ENCODE measurements around the gene BCCIP.
A peak's percentile ranks its signal among the peaks of the same experiment; 100 is the strongest.

BCCIP gene

DNA sequence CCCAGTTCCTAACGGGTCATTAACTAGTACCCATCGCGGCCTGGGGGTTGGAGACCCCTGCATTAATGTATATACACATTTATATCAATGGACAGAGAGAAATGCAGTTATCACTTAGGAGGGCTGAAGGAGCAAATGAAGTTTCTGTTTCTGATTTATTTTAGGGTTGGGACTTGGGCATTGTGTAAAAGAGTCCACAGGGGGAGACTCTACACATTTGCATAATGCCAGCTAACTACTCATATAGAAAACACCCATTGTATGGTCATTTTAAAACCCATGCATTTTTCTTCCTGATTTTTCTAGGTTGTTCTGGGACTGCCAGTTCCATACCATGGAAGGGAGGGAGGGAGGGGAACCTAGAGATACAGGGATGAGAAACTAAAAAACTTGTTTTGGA is 23.5 kb downstream of the BCCIP start:
- DNase-seq: no peak

DNA sequence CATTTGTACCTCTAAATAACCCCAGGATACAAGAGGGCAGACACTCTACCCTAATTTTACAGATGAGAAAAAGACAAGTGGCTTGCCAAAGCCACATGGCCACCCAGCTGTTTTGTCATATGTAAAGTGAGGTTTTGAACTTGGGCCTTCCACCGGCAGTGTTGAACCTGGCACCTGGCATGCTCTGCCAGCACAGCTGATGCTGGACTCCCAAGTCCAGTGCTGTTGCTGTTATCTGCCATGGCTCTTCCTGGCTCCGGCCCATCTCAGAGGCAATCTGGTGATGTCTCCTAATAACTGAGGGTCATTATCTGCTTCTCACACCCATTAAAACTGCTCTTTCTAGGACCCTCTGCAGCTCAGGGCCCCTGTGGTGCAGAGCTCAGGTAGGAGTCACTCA is 25.0 kb downstream of the BCCIP start:
- DNase-seq: no peak

DNA sequence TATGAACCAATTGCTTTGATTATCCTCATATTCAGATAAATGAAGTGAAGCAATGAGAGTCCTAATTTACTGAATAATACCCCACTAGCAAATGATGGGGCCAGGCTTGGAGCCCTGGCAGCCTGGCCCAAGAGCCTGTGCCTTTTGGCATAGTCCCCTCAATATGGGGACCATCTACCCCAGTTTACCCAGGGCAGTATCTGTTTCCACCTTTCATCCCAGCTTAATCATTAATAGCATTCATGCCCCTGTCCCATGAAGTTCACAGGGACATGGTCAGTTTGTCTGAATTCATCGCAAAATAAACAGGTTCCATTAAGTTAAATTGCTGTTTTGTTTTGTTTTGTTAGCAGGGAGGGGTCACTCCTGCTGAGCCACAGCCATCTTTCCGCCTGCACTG is 25.5 kb downstream of the BCCIP start:
- no peak for DNase-seq

DNA sequence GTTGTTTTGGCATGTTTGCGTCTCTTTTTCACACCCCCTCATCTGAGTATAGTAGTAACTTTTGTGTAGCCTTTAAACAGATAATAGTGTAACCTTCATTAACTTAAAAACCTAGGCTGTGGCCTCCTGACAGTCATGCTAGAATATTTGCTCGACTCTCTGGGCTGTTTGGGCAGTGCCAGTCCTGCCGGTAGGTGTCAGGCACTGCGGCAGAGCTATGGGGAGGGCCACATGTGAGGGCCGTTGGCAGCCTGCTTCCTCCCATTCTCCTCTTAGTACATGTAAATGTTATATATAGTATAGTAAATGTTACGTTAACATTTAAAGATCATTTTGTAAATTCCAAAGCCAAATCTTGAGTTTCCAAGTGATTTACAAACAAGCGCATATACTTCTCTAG is 26.1 kb downstream of the BCCIP start:
- no peak for DNase-seq

DNA sequence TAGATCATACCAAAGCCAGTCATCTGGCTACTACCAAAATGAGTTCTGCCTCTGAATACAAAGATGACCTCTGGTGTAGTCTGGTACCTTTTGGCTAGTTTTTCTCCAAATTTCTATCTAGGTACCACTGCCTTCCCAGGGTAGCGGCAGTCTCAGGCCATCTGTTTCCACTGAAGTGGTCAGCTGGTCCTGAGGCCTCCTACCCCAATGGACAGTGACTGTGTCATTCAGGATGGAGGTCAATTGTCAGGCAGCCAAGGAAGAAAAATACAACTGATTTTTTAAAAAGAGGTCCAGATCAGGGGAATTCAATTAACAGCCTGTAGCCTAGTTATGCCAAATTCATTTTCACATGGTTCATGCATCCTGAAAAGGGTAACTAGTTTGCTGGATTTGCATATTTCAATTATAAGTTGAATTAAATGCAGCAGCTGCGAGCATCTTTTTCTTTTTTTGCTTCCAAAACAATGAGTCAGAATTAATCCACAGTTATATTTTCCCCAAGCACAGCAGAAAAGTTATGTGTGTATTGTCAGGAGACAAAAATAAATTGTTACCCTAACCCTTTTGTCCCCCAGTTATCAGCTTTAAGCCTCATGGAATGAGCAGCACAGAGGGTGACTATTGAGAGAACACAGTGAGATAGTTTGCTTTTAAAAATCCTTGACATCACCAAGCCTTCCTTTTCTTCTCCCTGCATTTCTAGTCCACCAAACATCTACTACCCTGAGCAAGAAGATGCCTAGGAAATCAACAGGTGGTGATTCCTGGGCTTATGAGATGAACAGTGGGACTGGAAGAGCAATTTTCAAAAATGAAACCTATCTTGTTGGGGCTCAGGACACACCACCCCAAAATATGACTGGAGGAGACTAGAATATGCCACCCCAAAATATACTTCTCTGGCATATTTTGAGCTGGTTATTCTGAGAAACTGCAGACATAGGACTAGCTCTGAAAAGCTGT is 27.7 kb downstream of the BCCIP start:
- DNase-seq: no peak

DNA sequence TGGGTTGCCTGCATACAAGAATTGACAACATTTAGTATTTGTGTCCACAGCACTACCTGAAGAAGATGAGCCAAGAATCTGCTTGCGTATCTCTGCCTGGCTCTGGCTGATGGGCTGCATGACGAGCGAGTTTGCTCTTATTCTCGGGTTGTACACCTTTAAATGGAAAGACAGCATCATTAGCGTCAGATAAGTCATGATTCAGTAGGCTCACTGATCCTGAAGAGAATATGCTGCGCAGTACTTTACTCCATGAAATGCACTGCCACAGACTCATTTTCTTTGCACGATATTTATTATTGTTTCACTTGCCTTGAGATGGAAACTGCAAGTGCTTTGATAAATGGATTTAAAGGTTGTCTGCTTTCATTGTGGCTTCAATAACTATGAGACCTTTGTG is 29.1 kb downstream of the BCCIP start:
- no peak for DNase-seq

DNA sequence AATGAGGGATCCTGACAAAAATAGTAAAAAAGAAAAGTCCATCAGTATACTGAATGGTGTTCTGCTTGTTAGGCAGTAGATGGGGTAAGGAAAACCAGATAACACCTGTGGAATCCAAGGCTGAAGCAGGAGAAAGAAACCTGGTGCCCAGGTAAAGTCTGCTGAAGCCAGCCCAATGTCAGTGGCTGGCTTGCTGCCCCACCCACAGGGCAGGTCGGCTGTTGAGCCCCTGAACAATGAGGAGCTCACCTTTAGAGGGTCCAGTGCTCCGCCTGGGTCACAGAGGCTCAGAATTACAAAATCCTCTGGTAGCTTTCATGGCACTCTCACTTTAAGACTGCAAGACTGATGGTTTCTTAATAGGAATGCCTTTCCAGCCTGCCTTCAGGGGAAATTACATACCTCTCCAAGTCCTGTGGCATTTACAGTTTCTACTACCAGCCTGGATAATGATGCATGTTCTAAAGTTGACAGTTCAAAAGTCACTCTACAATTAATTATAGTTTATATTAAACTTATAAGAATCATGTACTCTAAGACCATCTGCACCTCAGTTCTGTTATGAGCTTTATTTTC is 33.9 kb downstream of the BCCIP start:
- DNase-seq: no peak

DNA sequence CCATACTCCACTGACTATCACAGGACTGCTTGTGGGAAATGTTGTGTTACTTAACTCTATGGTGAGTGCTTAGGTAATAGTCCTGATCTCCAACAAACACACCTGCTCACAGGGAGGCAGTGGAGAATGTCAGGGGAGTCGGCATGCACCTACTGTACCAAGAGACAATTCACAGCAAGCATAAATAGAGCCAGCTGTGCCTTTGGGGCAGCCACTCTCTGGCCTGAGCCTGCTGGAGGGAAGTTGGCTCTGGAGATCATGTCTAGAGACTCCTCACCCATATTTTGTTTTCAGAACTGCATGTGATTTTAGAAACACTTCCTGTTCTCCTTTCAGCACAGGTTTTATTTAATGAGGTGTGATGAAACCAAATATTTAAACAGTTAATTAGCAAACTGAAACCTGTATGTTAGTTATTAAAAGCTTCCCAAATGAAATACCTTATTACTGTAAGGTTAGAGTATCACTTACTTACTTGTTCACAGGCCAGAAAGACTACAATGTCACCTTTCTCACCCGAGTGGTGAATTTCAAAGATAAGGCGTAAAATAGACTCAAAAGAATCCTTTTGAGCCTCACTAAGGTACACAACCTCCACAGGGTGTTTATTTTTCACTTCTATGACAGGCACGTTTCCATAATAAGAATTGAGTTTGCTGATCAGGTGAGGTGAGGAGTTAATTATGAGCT is 35.9 kb downstream of the BCCIP start:
- DNase-seq: no peak

DNA sequence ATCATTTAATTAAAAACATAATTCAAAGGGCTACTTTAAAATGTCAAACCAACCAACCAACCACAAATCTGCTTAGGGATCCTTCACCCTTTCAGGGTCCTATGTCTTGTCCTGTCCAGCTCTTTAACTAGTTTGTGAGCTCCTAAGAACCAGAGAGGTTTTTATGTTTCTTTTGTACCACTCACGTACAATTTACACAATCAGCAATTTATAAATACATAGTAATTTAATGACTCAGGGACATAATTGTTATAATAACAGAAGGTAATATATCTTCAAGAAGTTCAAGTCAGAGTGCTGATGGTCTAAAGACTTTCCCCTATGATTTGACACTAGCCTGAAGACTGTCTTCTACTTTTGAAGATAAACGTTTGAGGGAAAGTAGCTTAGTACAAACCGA is 41.8 kb downstream of the BCCIP start:
- DNase-seq: no peak

DNA sequence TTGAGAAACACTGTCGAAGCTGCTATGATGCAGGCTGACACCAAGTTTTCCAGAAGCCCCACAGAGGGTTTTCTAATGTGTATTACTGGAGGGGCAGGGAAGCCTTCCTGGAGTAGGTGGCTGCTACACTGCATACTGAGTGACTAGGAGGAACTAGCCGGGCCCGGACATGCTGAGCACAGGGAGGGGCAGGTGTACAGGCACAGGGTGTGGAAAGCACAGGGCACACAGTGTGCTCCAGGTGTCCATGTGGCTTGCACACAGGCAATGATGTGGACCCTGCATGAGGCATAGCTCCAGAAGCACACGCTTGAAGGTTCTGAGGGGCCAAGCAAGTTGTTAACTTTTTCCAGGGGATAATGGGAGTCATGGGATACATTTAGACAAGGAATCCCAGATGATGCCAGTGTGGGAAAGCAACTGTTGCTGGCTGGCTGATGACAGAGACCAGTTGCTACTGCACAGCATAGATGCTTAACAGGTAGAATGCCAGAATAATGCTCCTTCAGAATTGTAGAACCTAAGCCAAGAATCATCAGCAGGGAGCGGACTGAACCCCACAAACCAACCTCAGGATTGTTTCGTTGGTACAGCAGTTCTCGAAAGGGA is 43.2 kb downstream of the BCCIP start:
- no peak for DNase-seq

DNA sequence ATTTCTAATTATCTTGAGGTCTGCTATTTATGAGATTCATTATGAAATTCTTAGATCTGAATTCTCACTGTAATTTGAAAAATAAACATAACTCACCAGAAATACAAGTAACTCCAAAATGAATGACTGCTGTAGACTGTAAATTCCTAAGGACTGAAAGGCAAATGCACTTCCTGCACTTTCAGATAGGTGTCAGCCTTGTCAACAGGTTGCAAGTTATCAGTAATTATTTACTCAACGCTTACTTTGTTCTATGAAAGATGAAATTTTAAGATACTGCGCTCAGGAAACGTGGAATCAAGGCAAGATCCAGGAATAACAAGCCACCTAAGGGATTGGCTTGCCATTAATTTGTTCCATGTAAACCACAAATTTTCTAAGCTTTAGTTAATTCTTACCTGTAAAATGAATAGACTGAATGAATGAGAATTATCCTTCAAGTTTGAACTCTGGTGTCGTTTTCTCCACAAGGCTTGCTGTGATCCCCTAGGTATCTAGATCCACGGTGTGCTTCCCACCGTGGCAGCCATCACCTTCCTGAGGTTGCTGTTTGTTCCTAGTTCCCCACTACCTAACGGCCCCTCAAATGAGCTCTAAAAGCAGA is 45.1 kb downstream of the BCCIP start:
- peak; percentile 26 for DNase-seq

DNA sequence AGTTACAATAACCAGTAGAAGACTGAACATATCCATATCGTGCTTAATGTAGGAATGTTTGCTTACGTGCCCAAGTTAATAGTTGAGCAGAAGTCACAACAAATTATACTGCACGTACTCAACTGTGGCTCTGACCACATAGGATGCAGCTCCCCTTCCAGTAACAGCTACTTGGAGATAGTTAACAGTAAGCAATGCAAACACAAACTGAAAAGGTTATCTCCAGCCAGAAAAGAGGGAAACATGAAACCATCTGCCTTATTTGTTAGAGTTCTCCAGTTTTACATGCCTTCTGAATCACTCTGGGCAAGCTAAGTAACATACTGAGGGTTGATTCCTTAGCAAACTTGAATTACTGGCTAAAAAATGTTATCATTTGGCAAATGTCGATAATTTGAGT is 48.0 kb downstream of the BCCIP start:
- DNase-seq: no peak

DNA sequence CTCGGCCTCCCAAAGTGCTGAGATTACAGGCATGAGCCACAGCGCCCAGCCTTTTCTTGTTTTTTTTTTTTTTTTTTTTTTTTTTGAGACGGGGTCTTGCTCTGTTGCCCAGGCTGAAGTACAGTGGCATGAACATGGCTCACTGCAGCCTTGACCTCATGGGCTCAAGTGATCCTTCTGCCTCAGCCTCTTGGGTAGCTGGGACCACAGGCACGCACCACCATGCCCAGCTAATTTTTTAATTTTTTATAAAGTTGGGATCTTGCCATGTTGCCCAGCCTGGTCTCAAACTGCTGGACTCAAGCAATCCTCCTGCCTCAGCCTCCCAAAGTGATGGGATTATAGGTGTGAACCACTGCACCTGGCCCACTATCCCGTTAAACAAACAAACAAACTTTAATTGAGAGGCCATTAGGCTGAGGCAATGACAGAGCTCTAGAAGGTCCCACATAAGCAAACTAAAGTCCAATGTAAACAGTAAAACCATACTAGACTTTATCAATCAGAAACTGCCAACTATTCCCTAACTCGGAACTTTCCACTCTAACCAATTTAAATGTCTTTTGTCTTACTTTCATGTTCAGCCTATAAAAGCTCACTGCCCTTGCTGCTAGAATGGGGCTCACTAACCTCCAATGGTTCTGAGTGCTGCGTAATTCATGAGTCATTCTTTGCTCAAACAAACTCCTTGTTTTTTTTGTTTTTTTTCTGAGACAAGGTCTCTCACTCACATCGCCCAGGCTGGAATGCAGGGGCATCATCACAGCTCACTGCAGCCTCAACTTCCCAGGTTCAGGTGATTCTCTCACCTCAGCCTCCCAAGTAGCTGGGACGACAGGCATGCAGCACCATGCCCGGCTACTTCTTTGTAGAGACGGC is 55.9 kb downstream of the BCCIP start:
- DNase-seq: no peak

DNA sequence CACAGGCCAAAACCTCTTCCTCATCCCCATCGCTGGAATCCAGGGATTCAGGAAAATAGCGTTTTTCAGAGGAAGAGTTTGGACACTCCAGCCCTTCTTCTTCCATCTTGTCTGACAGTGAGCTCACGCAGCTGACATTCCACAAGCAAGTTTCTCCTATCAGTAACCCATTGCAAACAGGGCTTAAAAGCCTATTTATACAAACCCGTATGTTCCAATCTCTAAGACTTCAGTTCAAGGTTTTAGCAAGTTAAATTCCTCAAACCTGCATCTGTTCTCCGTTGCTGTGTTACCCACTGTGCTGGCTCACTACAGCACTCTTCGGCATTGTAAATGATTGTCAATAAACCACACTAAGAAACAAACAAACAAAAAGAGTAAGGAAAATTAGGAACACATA is 57.4 kb downstream of the BCCIP start:
- DNase-seq: no peak

DNA sequence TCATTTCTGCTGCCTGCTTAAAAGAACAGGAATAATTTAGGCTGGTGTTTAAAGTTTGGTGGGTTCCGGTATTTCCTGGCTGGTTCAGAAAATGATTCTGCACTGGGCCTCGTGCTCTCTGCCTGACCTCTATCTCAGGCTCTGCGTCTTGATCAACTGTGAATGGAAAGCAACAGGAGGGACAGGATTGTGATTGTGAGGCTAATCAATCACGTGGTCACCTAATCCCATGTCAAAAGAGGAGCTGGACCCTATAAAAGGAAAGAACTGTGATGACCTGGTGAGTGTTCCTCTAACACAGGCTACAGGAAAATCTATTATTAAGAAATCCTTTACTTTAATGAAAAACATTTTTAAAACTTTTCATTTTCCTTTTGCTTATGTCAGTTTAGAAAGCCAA is 57.8 kb downstream of the BCCIP start, which contains the start of gene DHX32:
Gene DHX32, minus strand, starts transcription at position 101 of the 400 bp plus-strand sequence. CDS start 468 bp downstream, outside the sequence.
- no peak for DNase-seq

DNA sequence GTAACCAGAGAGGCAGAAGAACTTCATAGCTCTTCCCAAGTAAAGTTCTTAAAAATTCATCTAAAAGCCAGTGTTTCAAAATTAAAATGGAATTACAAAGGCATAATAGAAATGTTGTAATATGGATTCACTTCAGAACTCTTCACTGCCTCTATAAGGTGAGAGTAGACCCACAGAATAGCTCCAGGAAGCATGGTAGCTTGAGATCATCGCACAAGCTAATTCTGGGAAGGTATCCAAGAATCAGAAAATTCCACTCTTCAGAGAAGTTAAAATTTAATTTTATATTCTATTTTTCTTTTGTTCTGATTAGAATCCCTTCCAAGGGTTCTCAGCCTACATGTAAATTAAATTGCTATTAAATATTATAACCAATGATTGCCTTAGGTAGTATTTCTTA is 59.2 kb downstream of the BCCIP start:
- DNase-seq: no peak

DNA sequence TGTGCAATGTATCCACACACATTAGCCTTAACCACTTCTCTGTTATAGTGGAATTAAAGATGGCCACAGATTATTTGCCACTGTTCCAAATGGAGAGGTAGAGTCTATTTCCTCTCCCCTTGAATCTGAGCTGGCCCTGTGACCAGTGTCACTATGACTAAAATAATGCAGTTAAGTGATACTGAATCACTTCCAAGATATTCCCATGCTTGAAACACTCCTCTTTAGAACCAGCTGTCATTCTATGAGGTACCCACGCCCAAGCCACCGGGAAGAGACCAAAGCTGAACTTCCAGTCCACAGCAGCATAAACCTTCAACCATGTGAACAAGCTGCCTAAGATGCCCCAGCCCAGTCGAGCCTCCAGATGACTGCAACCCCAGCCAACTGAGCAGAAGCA is 59.9 kb downstream of the BCCIP start:
- DNase-seq: no peak
